Stimulated activated CD8-positive, alpha-beta memory T cell treated with anti-CD3 and anti-CD28 coated beads, Interleukin-12 subunit alpha, Interleukin-12 subunit beta, amount 100 ng/mL, for 1 hour (primary cell): ENCODE results near the gene SEC22C.

Experiments used
- DNase-seq: peaks from one replicate; pipeline ENCODE4 v3.0.0-alpha.2; 2020; ENCODE audit warnings: low read depth

Gene SEC22C

GRCh38 chr3:42513121-42513520, 68.6 kb downstream of the SEC22C start:
- no peak for DNase-seq

- DNase-seq: no peak
Measured at GRCh38 chr3:42511736-42512135, 70.0 kb downstream of the SEC22C start.

- DNase-seq: no peak
Measured at GRCh38 chr3:42511201-42511600, 70.6 kb downstream of the SEC22C start.

GRCh38 chr3:42510325-42510724, 71.4 kb downstream of the SEC22C start:
- DNase-seq: no peak

- no peak for DNase-seq
Measured at GRCh38 chr3:42509111-42509510, 72.7 kb downstream of the SEC22C start.

GRCh38 chr3:42508562-42508961, 73.2 kb downstream of the SEC22C start:
- no peak for DNase-seq

- no peak for DNase-seq
Measured at GRCh38 chr3:42507761-42508335, 73.9 kb downstream of the SEC22C start.

GRCh38 chr3:42507252-42507651, 74.5 kb downstream of the SEC22C start:
- DNase-seq: no peak

- no peak for DNase-seq
Measured at GRCh38 chr3:42505849-42506410, 75.8 kb downstream of the SEC22C start.

GRCh38 chr3:42505128-42505848, 76.5 kb downstream of the SEC22C start:
- DNase-seq: no peak

GRCh38 chr3:42504334-42505127, 77.2 kb downstream of the SEC22C start:
- no peak for DNase-seq

- no peak for DNase-seq
Measured at GRCh38 chr3:42503957-42504333, 77.8 kb downstream of the SEC22C start.

GRCh38 chr3:42503251-42503924, 78.4 kb downstream of the SEC22C start:
- DNase-seq: no peak

- peak; percentile 84 for DNase-seq
Measured at GRCh38 chr3:42502429-42503250, 79.1 kb downstream of the SEC22C start, which contains the start of gene VIPR1. TSS of gene VIPR1 (plus strand) at chr3:42502643. CDS start at chr3:42502736, 93 bp downstream.

GRCh38 chr3:42501681-42502428, 79.9 kb downstream of the SEC22C start:
- DNase-seq: peak; percentile 36

- DNase-seq: no peak
Measured at GRCh38 chr3:42501321-42501680, 80.5 kb downstream of the SEC22C start.

GRCh38 chr3:42500909-42501308, 80.9 kb downstream of the SEC22C start:
- DNase-seq: no peak

GRCh38 chr3:42500091-42500490, 81.7 kb downstream of the SEC22C start:
- DNase-seq: no peak

GRCh38 chr3:42499478-42499871, 82.3 kb downstream of the SEC22C start:
- DNase-seq: no peak

GRCh38 chr3:42498791-42499477, 82.8 kb downstream of the SEC22C start:
- no peak for DNase-seq
